Activated CD8-positive, alpha-beta T cell treated with anti-CD3 and anti-CD28 coated beads, Interleukin-2, amount 10 ng/mL, durations not matched to agents 7 days and 5 days (primary cell): Measurements from ENCODE around the gene THYN1. TPM values are rescaled to one million over a fixed set of nuclear protein-coding genes. Genes with fewer than 3 reads are reported as not detected.

Source experiments
- ATAC-seq: fragments of 150-1000 bp; cut with Tn5 transposase; one replicate; pipeline ENCODE4 v1.10.0; 2021; ENCODE audit warnings: moderate library complexity
- CTCF ChIA-PET: fragments of 350-600 bp; sonication (Branson Sonifier 250); formaldehyde crosslinking; loops from one replicate; lab custom pipeline; 2021; ENCODE audit warnings: antibody characterized with exemption; lab: Charles Lee
- POLR2A ChIA-PET: fragments of 350-600 bp; sonication (Branson Sonifier 250); formaldehyde crosslinking; loops from one replicate; lab custom pipeline; 2021; ENCODE audit warnings: antibody characterized with exemption; lab: Charles Lee
- DNase-seq: peaks from one replicate; pipeline ENCODE4 v3.0.0-alpha.2; 2020
- H3K27ac Mint-ChIP-seq: one replicate; pipeline ENCODE4 v1.8.0; 2021; ENCODE audit warnings: mild to moderate bottlenecking, mixed read lengths
- H3K27me3 Mint-ChIP-seq: one replicate; pipeline ENCODE4 v1.8.0; 2021; ENCODE audit warnings: low read depth, mixed read lengths
- H3K36me3 Mint-ChIP-seq: one replicate; pipeline ENCODE4 v1.8.0; 2021; ENCODE audit warnings: low read depth, mixed read lengths
- H3K4me1 Mint-ChIP-seq: one replicate; pipeline ENCODE4 v1.8.0; 2021; ENCODE audit warnings: low read depth, mixed read lengths
- H3K4me3 Mint-ChIP-seq: one replicate; pipeline ENCODE4 v1.8.0; 2021; ENCODE audit warnings: mild to moderate bottlenecking, mixed read lengths
- H3K9me3 Mint-ChIP-seq: one replicate; pipeline ENCODE4 v1.8.0; 2022; ENCODE audit warnings: mixed read lengths; ENCODE audit not compliant: insufficient read depth
- total RNA-seq, 2 experiments: library from RNA; stranded (reverse); gene quantifications; one replicate each; pipeline ENCODE4 v1.2.3, GENCODE V29; 2021

Gene THYN1
- total RNA-seq, 2 experiments from 2014 or later, result 53.7 to 56.1 TPM

DNA sequence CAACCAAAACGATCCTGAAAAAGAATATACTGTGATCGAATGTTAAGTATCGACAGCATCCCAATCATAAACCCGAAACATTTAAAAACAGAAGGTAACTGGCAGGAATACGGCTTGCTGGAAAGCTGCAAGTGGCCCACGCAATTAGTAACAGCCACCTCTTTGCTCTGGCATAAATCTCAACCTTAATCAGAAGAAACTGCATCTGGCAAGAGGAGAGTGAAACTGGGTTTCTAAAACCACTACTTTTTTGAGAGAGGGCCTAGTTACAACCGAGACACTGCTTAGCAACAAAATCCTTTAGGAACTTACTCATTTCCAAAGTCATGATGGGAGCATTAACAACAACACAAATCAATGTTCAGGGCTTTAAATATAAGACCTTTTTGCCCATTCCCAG is 37.3 kb downstream of the THYN1 start:
- H3K9me3 Mint-ChIP-seq, result no peaks in the 10 kb centered on the region
- DNase-seq (no peak), ATAC-seq (no peak)
- peaks cover 75% of the 10 kb centered on the region for H3K36me3 Mint-ChIP-seq
- H3K4me1 Mint-ChIP-seq, result peaks cover 54% of the 10 kb centered on the region
- CTCF ChIA-PET, result no interaction called here
- no peaks in the 10 kb centered on the region for H3K27me3 Mint-ChIP-seq
- H3K27ac Mint-ChIP-seq, result no peak overlapping the region
- no peak overlapping the region for H3K4me3 Mint-ChIP-seq
- POLR2A ChIA-PET, result no interaction called here

DNA sequence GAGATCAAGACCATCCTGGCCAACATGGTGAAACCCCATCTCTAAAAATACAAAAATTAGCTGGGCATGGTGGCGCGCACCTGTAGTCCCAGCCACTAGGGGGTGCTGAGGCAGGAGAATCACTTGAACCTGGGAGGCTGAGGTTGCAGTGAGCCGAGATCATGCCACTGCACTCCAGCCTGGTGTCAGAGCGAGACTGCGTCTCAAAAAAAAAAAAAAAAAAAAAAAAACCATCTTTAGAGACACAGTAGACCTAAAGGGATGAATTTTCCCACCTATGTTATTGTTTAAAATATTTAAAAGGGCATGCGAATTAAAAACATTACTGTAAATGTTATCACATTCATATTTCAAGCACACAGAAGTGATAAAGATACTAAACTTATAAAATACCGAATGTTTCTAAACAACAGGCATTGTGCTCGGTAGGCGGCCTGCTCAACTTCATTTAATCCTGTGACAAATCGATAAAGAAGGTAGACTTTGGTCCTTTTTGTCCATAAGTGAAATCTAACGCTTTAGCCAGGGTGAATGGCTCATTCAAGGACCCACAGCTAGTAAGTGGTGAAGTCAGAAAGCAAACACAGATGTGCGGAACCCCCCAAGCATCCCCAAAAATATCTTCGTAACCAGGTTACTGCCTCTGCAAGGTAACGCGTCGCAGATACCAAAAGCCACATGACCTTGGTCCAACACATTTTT is 45.5 kb downstream of the THYN1 start:
- ATAC-seq, result peak; percentile 44
- H3K9me3 Mint-ChIP-seq, result no peaks in the 10 kb centered on the region
- DNase-seq, result peak; percentile 78
- peaks cover 14% of the 10 kb centered on the region for H3K4me1 Mint-ChIP-seq
- H3K27me3 Mint-ChIP-seq, result no peaks in the 10 kb centered on the region
- ChIA-PET CTCF (interaction anchor here (0.6 to 2.5 kb wide), 24 partner anchors 10 to 108 kb away, joined by 3 to 17 read pairs (median 4); partner anchors contain the start of genes GLB1L3, NCAPD3 and VPS26B), POLR2A (interaction anchor here (0.7 to 1.1 kb wide), 2 partner anchors 12 to 17 kb away, joined by 3 read pairs; partner anchors contain the start of genes NCAPD3 and VPS26B)
- no peak overlapping the region for H3K4me3 Mint-ChIP-seq
- peaks cover 71% of the 10 kb centered on the region for H3K36me3 Mint-ChIP-seq
- H3K27ac Mint-ChIP-seq, result no peak overlapping the region

DNA sequence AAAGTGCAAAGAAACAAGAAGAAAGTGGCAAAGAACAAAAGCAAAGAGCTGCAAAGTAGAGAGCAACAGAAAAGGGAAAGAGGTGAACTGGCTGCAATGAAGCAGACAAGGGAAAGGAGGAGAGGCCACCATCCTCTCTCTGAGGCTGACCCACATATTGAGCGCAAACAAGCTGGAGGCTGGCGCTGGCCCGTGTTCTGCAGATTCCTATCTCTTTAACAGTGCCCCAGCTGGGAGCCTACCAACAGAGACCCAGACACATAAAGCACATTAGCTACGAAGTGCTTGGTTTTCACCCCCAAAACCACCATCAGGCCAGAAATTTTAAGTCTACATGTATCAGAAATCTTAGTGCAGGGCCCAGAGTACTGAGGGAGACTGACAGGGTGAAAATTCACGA is 47.0 kb downstream of the THYN1 start:
- no peaks in the 10 kb centered on the region for H3K27me3 Mint-ChIP-seq
- peaks cover 72% of the 10 kb centered on the region for H3K36me3 Mint-ChIP-seq
- POLR2A ChIA-PET, result interaction anchor here (1.6 kb wide), 1 partner anchor 19 kb away, joined by 4 read pairs; the partner anchor contains the start of gene VPS26B

DNA sequence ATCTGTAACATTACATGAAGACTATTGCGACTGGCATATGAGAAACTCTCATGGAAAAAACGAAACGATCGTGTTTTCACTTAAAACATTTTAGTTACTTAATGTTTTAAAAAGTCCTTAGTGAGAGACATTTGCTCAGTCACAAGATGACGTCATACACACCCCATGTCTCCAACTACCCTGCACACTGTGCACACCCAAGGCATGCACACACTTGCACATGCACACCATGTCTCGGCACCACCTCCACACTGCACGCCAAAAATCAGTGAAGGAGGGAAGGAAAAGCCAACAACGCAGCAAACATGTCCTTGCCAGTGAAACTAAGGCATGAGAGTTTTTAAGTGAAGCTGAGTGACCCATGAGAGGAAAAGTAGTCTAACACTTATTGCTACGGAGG is 47.4 kb downstream of the THYN1 start:
- ChIA-PET CTCF (interaction anchor here (0.7 to 0.9 kb wide), 2 partner anchors 121 to 156 kb away, joined by 3 read pairs; no protein-coding TSS in a partner anchor), POLR2A (interaction anchor here (1.6 kb wide), 1 partner anchor 19 kb away, joined by 4 read pairs; the partner anchor contains the start of gene VPS26B)
- no peaks in the 10 kb centered on the region for H3K9me3 Mint-ChIP-seq
- H3K4me3 Mint-ChIP-seq, result no peak overlapping the region
- no peak for ATAC-seq
- no peak overlapping the region for H3K27ac Mint-ChIP-seq
- H3K27me3 Mint-ChIP-seq, result no peaks in the 10 kb centered on the region
- peaks cover 70% of the 10 kb centered on the region for H3K36me3 Mint-ChIP-seq
- H3K4me1 Mint-ChIP-seq, result peaks cover 4% of the 10 kb centered on the region
- DNase-seq, result no peak

More for the DNA sequence above, 47.0 kb downstream of the THYN1 start:
- no peak for DNase-seq
- CTCF ChIA-PET, result interaction anchor here (0.7 to 0.9 kb wide), 2 partner anchors 121 to 156 kb away, joined by 3 read pairs; no protein-coding TSS in a partner anchor
- Mint-ChIP-seq H3K27ac (no peak overlapping the region), H3K4me1 (peaks cover 8% of the 10 kb centered on the region), H3K9me3 (no peaks in the 10 kb centered on the region), H3K4me3 (no peak overlapping the region)
- ATAC-seq, result no peak

DNA sequence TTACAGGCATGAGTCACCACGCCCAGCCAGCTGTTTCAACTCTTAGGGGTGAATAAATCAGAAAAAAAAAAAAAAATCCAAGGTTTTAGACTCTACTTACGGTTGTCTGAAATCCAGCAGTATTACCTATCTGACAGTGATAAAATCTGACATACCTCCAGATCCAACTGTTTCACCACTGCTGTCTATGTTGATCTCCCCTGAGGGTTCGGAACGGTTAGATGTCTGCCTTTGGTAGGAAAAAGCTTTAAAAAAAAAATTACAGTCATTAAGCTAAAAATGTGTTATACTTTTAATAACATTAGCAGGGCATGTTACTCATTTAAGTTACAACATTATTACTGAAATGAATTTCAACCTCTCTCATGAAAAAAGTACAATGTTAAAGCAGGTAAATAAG is 50.5 kb downstream of the THYN1 start:
- POLR2A ChIA-PET, result no interaction called here
- no peak for DNase-seq
- Mint-ChIP-seq H3K4me3 (no peak overlapping the region), H3K4me1 (peaks cover 4% of the 10 kb centered on the region), H3K9me3 (no peaks in the 10 kb centered on the region), H3K27ac (no peak overlapping the region), H3K36me3 (peaks cover 71% of the 10 kb centered on the region), H3K27me3 (no peaks in the 10 kb centered on the region)
- CTCF ChIA-PET, result interaction anchor here (1.5 to 1.8 kb wide), 2 partner anchors 59 to 67 kb away, joined by 3 to 4 read pairs; no protein-coding TSS in a partner anchor
- no peak for ATAC-seq

DNA sequence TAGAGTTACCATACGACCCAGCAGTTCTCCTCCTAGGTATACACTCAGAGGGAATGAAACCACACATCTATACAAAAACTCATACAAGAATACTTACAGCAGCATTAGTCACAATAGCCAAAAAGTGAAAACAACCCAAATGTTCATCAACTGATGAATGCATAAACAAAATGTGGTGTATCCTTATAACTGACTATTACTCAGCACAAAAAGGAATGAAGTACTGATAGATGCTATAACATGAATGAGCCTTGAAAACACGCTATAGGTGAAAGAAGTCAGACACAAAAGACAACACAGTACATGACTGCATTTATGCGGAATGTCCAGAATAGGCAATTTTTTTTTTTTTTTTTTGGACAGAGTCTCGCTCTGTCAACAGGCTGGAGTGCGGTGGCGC is 52.5 kb downstream of the THYN1 start:
- CTCF ChIA-PET, result no interaction called here
- POLR2A ChIA-PET, result no interaction called here
- H3K27me3 Mint-ChIP-seq, result no peaks in the 10 kb centered on the region
- no peak for DNase-seq
- no peaks in the 10 kb centered on the region for H3K9me3 Mint-ChIP-seq
- no peak overlapping the region for H3K27ac Mint-ChIP-seq
- H3K4me1 Mint-ChIP-seq, result peaks cover 4% of the 10 kb centered on the region
- peaks cover 72% of the 10 kb centered on the region for H3K36me3 Mint-ChIP-seq
- no peak for ATAC-seq
- no peak overlapping the region for H3K4me3 Mint-ChIP-seq

DNA sequence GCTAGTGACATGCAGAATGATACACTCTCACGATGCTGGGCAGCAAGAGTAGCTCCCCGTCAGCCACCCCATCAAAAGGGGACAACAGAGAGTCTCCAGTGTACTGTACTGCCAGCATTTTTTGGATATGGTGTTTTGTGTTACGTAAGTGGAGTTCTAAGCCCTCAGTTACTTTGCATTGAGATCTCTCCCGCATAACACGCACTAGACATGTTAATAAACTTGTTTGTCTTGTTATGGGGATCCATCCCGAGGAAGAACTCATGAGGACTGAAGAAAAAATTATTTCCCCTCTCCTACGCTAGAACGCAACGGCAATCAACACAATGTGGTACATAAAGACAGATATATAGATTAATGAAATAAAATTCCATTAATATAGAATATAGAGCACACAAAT is 53.6 kb downstream of the THYN1 start:
- ChIA-PET POLR2A (interaction anchor here (0.8 to 1.1 kb wide), 2 partner anchors 12 to 25 kb away, joined by 3 read pairs; partner anchors contain the start of genes NCAPD3 and VPS26B), CTCF (no interaction called here)
- Mint-ChIP-seq H3K27ac (no peak overlapping the region), H3K4me1 (peaks cover 4% of the 10 kb centered on the region), H3K4me3 (no peak overlapping the region), H3K9me3 (no peaks in the 10 kb centered on the region), H3K27me3 (no peaks in the 10 kb centered on the region), H3K36me3 (peaks cover 69% of the 10 kb centered on the region)
- DNase-seq (no peak), ATAC-seq (no peak)

Other genes starting within 250 kb of the THYN1 start
- 1 to 10 TPM; 8.0 to 9.6 TPM for gene JAM3, start 184.3 kb downstream of the THYN1 start, total RNA-seq
- 100 to 1,000 TPM; 125 to 136 TPM for gene NCAPD3, start 29.4 kb downstream of the THYN1 start, total RNA-seq
- 10 to 100 TPM; 55.1 TPM for gene VPS26B, start 28.7 kb downstream of the THYN1 start, total RNA-seq
- 10 to 100 TPM; 20.7 to 21.1 TPM for gene ACAD8, start 216 bp upstream of the THYN1 start, total RNA-seq
- 1 to 10 TPM; 3.8 to 4.0 TPM for gene GLB1L3, start 23.0 kb upstream of the THYN1 start, total RNA-seq
- 1 to 10 TPM; 1.2 to 1.9 TPM for gene GLB1L2, start 78.6 kb upstream of the THYN1 start, total RNA-seq
- under 1 TPM; 0.13 to 0.31 TPM for gene B3GAT1, start 158.9 kb upstream of the THYN1 start, total RNA-seq